Measurements from ENCODE around the gene SCUBE1. TPM values are rescaled to one million over a fixed set of nuclear protein-coding genes. Genes with fewer than 3 reads are reported as not detected.

The SCUBE1 gene
- total RNA-seq, 2 donors from 2014 or later, result 0.04 to 0.16 TPM

DNA sequence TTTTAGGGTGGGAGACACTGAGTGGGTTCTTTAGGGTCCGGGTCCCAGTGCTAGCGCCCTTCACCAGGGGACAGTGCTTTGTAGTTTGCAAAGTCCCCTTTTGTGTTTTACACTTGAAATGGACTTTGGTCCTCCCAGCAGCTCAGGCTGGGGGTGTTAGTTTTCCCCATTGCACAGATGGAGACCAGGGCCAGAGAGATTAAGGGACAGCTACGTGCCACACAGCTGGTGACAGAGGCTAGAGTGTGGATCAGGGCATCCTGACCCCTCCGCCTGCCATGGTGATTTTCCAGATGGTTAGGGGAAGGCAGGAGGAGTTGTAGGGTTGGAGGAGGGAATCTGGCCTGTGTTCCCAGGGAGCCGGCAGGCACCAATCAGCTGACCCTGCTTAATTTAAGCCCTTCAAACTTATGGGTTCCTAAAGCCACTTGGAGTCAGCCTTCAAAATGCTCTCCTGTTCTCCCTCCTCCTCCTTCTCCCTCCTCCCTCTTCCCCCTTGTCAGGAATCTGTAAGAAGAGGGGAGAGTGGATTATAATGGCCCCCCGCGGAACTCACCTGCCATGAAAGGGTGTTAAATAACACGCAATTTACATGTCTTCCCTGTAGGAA is 46.2 kb upstream of the SCUBE1 start:
- no peaks in the 10 kb centered on the region for H3K27me3 ChIP-seq
- no peaks in the 10 kb centered on the region for H3K4me1 ChIP-seq
- no peak overlapping the region for H3K27ac ChIP-seq
- TF ChIP-seq, protein P1, sequence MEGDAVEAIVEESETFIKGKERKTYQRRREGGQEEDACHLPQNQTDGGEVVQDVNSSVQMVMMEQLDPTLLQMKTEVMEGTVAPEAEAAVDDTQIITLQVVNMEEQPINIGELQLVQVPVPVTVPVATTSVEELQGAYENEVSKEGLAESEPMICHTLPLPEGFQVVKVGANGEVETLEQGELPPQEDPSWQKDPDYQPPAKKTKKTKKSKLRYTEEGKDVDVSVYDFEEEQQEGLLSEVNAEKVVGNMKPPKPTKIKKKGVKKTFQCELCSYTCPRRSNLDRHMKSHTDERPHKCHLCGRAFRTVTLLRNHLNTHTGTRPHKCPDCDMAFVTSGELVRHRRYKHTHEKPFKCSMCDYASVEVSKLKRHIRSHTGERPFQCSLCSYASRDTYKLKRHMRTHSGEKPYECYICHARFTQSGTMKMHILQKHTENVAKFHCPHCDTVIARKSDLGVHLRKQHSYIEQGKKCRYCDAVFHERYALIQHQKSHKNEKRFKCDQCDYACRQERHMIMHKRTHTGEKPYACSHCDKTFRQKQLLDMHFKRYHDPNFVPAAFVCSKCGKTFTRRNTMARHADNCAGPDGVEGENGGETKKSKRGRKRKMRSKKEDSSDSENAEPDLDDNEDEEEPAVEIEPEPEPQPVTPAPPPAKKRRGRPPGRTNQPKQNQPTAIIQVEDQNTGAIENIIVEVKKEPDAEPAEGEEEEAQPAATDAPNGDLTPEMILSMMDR (IDR thresholded peaks at IDR 0.05), result no peak
- H3K4me3 ChIP-seq, result no peak overlapping the region
- no peak for DNase-seq (ENCODE audit: low spot score)
- H3K9me3 ChIP-seq, result no peaks in the 10 kb centered on the region
- no peaks in the 10 kb centered on the region for H3K36me3 ChIP-seq

DNA sequence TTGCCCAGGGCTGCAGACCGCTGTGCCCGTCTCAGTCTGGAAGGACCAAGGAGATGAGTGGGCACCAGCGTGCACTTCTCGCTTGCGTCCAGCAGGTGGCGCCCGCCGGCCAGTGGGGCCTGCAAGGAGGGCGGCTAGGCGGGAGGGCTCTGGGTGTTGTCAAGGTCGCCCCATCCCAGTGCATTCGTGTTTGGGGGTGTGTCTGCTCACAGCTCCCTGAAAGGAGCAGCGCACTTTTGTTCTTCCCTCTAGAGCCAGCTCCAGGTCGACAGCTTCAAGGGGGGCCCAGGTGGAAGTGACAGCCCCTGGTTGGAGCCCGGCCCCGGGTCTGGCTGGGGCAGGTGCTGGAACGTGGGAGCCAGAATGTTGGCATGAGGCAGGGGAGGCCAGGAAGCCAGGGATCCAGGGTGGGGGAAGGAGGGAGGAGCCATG is 45.3 kb upstream of the SCUBE1 start:
- no peaks in the 10 kb centered on the region for H3K27me3 ChIP-seq
- H3K27ac ChIP-seq, result no peak overlapping the region
- DNase-seq (ENCODE audit: low spot score), result peak; percentile 77
- no peaks in the 10 kb centered on the region for H3K36me3 ChIP-seq
- no peak overlapping the region for H3K4me3 ChIP-seq
- H3K4me1 ChIP-seq, result no peaks in the 10 kb centered on the region
- H3K9me3 ChIP-seq, result no peaks in the 10 kb centered on the region
- TF ChIP-seq, protein P1 (IDR thresholded peaks at IDR 0.05), result peak; percentile 99

DNA sequence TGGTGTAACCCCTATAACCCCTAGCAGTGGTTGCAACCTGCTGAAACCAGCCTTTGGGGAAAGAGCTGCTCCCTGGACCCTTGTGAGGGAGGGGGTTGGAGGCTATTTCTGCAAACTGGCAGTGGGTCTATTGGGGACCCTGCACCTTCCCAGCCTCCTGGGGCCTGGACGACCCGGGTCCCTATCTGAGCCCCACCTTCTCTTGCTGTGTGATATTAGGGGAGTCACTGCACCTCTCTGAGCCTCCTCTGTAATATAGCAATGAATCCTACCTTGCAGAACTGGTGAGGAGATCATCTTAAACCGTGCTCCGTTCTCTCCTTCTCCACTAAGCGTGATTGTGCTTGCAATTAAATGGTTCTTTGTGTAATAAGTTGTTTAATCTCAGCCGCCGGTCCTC is 44.6 kb upstream of the SCUBE1 start:
- TF ChIP-seq, protein P1 (IDR thresholded peaks at IDR 0.05), result no peak
- no peaks in the 10 kb centered on the region for H3K27me3 ChIP-seq

DNA sequence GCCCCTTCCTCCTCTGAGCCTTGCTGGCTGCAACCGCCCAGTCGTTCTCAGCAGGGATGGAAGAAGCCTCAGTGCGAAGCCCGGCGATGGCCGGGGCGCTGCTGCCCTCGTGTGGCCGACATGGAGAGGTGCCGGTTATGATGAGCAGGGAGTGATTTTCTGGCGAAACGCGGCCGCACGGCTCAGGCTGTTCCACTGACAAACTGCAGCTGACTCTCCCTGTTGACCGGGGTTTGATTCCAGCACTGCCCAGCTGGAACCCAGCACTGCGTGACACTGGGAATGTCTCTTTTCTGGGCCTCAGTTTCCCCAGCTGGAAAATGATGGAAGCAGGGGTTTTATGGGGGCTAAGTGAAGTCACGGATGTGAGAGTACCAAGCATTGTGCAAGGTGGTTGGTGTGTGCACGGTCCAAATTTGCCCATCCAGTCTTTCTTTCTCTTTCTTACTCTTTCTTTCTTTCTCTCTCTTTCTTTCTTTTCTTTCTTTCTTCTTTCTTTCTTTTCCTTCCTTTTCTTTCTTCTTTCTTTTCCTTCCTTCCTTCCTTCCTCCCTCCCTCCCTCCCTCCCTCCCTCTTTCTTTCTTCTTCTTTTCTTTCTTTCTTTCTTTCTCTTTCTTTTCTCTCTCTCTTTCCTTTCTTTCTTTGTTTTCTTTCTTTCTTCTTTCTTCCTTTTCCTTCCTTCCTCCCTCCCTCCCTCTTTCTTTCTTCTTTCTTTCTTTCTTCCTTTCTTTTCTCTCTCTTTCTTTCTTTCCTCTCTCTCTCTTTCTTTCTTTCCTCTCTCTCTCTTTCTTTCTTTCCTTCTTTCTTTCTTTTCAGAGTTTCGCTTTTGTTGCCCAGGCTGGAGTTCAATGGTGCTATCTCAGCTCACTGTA is 42.8 kb upstream of the SCUBE1 start:
- no peak overlapping the region for H3K27ac ChIP-seq
- no peaks in the 10 kb centered on the region for H3K27me3 ChIP-seq

More for the DNA sequence above, 44.6 kb upstream of the SCUBE1 start:
- no peaks in the 10 kb centered on the region for H3K4me1 ChIP-seq
- no peak overlapping the region for H3K27ac ChIP-seq
- H3K9me3 ChIP-seq, result no peaks in the 10 kb centered on the region
- no peak for DNase-seq (ENCODE audit: low spot score)
- H3K4me3 ChIP-seq, result no peak overlapping the region
- no peaks in the 10 kb centered on the region for H3K36me3 ChIP-seq

DNA sequence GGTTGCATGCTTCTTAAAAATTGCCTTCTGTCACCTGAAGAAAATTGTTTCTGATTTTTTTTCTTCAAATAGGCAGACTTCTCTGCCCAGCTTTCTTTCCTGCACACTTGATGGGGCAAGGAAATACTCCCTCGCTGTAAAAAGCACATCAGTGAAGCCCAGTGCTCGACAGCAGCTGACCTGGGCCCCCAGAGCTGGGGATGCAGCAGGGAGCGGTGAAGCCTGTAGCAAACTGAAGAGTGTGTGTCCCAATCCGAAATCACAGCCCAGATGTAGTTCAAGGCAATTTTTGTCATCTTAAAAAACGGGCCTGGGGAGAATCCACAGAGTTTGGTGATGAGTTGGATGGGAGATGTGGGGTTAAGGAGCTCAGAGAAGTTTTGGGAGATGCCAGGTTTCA is 41.7 kb upstream of the SCUBE1 start:
- DNase-seq (ENCODE audit: low spot score), result no peak
- Histone ChIP-seq H3K27me3 (no peaks in the 10 kb centered on the region), H3K4me1 (no peaks in the 10 kb centered on the region), H3K36me3 (no peaks in the 10 kb centered on the region), H3K9me3 (no peaks in the 10 kb centered on the region), H3K4me3 (no peak overlapping the region), H3K27ac (no peak overlapping the region)
- TF ChIP-seq, protein P1 (IDR thresholded peaks at IDR 0.05), result no peak

More for the DNA sequence above, 42.8 kb upstream of the SCUBE1 start:
- H3K4me1 ChIP-seq, result no peaks in the 10 kb centered on the region
- H3K9me3 ChIP-seq, result no peaks in the 10 kb centered on the region
- TF ChIP-seq, protein P1 (IDR thresholded peaks at IDR 0.05), result peak; percentile 47 to 93
- peak; percentile 78 for DNase-seq (ENCODE audit: low spot score)
- no peak overlapping the region for H3K4me3 ChIP-seq
- no peaks in the 10 kb centered on the region for H3K36me3 ChIP-seq

Measured in right atrium auricular region (tissue), 2 donors.